Measurements from ENCODE around the gene VKORC1.

The VKORC1 gene

GRCh38 chr16:31134091-31134571 is 39.5 kb upstream of the VKORC1 start:
- peak overlapping the region; percentile 46 for H3K4me3 ChIP-seq (ENCODE audit: low read depth, low read length)
- no peaks in the 10 kb centered on the region for H3K9me3 ChIP-seq
- no peak for TF ChIP-seq CTCF (IDR thresholded peaks at IDR 0.05; ENCODE audit: low read depth, low read length)
- no peaks in the 10 kb centered on the region for H3K27me3 ChIP-seq
- peak; percentile 84 for DNase-seq
- peaks cover 37% of the 10 kb centered on the region for H3K4me1 ChIP-seq
- peaks cover 11% of the 10 kb centered on the region for H3K36me3 ChIP-seq

- no peaks in the 10 kb centered on the region for H3K27me3 ChIP-seq
- no peak for DNase-seq
- H3K4me3 ChIP-seq (ENCODE audit: low read depth, low read length) = no peak overlapping the region
- H3K9me3 ChIP-seq = no peaks in the 10 kb centered on the region
- H3K4me1 ChIP-seq = peaks cover 31% of the 10 kb centered on the region
- TF ChIP-seq CTCF (IDR thresholded peaks at IDR 0.05; ENCODE audit: low read depth, low read length) = no peak
- peaks cover 11% of the 10 kb centered on the region for H3K36me3 ChIP-seq
These were observed 38.5 kb upstream of the VKORC1 start for GRCh38 chr16:31133046-31133501.

- Histone ChIP-seq H3K4me1 (peaks cover 31% of the 10 kb centered on the region), H3K36me3 (peaks cover 11% of the 10 kb centered on the region), H3K4me3 (ENCODE audit: low read depth, low read length) (no peak overlapping the region), H3K27me3 (no peaks in the 10 kb centered on the region), H3K9me3 (no peaks in the 10 kb centered on the region)
- no peak for TF ChIP-seq CTCF (IDR thresholded peaks at IDR 0.05; ENCODE audit: low read depth, low read length)
- no peak for DNase-seq
These were observed 37.8 kb upstream of the VKORC1 start for GRCh38 chr16:31132303-31132979.

GRCh38 chr16:31131841-31132271 is 37.3 kb upstream of the VKORC1 start:
- H3K9me3 ChIP-seq = no peaks in the 10 kb centered on the region
- no peak for TF ChIP-seq CTCF (IDR thresholded peaks at IDR 0.05; ENCODE audit: low read depth, low read length)
- no peak overlapping the region for H3K4me3 ChIP-seq (ENCODE audit: low read depth, low read length)
- no peak for DNase-seq
- no peaks in the 10 kb centered on the region for H3K27me3 ChIP-seq
- peaks cover 11% of the 10 kb centered on the region for H3K36me3 ChIP-seq
- H3K4me1 ChIP-seq = peaks cover 31% of the 10 kb centered on the region

GRCh38 chr16:31131416-31131815 is 36.8 kb upstream of the VKORC1 start:
- H3K4me3 ChIP-seq (ENCODE audit: low read depth, low read length) = no peak overlapping the region
- H3K27me3 ChIP-seq = no peaks in the 10 kb centered on the region
- peaks cover 11% of the 10 kb centered on the region for H3K36me3 ChIP-seq
- no peaks in the 10 kb centered on the region for H3K9me3 ChIP-seq
- no peak for DNase-seq
- TF ChIP-seq CTCF (IDR thresholded peaks at IDR 0.05; ENCODE audit: low read depth, low read length) = no peak
- H3K4me1 ChIP-seq = peaks cover 31% of the 10 kb centered on the region

GRCh38 chr16:31130899-31131298 is 36.3 kb upstream of the VKORC1 start:
- H3K4me1 ChIP-seq = peaks cover 28% of the 10 kb centered on the region
- TF ChIP-seq CTCF (IDR thresholded peaks at IDR 0.05; ENCODE audit: low read depth, low read length) = no peak
- no peaks in the 10 kb centered on the region for H3K27me3 ChIP-seq
- no peak for DNase-seq
- no peak overlapping the region for H3K4me3 ChIP-seq (ENCODE audit: low read depth, low read length)
- no peaks in the 10 kb centered on the region for H3K9me3 ChIP-seq
- H3K36me3 ChIP-seq = peaks cover 11% of the 10 kb centered on the region
